HG03097 (cell line): ENCODE results near the gene PABPN1L.
"Not testable (repeated sequence)": the region's sequence is repeated elsewhere in the genome, so short reads cannot be mapped to it uniquely, and the experiment has no call there.

Experiments
- ATAC-seq: cut with Tn5 transposase; IDR thresholded peaks from one replicate; pipeline ENCODE4 v1.9.1; 2021; ENCODE audit not compliant: unreplicated experiment, low FRiP score

PABPN1L gene

DNA sequence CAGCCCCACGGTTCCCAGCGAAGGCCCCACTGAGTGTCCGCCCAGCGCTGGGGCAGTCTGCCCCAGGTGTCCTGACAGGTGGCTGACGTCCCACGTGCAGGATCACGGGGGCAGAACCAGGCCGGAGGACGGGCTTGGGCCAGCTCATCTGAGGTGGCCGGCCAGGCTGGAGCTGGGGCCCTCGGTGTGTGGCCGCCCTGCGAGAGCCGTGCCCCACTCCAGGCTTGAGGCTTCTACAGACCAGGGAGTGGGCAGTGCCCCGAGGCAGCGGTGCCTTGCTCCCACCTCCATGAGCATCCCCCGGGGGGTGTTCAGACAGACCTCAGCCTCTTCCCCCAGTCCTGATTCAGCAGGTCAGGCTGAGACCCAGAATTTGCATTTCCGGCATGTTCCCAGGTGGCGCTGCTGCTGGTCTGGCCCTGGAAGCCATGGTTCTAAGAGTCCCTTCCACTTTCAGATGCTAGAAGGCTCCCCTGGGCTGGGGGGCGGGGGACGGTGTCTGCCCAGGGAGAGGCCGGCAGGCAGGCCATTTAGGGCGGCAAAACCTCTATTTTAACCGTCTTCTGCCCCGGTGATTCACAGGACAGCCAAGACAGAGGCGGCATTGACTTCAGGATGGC is 35.4 kb upstream of the PABPN1L start:
- no peak for ATAC-seq

DNA sequence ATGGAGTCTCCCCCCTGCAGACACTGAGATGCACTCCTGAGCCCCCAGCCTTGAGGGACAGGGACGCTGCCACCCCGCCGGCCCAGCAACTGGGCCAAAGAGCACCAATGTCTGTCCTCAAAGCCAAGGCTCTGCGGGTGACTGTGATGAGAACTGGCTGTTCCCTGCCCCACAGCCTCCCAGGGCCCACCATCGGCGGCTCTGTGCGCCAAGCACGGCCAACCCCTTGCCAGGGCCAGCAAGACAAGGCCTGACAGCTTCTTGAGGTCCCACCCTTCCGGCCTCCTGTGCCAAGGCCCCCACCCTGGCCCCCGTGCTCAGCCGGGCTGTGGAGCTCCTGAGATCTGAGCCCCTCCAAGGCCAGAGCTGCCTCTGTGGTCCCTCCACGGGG is 34.2 kb upstream of the PABPN1L start:
- ATAC-seq: no peak

DNA sequence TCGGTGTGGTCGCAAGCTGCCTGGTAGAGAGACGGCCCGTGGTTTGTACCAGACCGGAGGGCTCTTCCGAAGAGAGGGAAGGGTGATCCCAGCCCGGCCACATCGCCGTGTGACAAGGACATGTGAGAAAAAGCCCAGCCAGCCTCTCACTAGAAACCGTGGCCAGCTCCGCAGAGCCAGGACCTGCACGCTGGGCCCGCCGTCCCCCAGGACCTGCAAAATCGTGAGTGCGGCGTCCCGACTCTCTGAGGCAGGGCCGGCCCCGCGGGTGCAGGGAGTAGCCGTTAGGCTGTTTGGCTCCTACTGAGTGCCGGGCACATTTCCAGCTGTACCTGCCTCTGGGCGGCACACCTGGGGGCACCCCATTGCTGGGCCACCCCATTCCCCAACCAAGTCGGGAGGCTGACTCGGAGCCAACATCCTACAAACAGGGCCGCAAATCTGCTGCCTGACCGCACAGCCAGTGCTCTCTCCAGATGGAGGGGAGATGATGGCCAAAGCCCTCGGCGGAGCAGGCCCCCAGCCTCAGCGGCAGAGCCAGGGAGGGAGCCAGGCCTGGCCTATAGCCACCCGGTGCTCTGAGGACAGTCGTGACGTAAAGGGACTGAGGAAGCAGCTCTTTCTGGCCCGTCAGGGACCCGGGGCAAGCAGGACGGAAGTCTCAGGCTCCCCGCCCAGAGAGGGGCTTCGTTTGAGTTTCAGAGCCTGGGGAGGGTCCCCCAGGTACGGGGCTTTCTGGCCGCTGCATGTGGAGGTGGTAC is 33.6 kb upstream of the PABPN1L start:
- no peak for ATAC-seq

DNA sequence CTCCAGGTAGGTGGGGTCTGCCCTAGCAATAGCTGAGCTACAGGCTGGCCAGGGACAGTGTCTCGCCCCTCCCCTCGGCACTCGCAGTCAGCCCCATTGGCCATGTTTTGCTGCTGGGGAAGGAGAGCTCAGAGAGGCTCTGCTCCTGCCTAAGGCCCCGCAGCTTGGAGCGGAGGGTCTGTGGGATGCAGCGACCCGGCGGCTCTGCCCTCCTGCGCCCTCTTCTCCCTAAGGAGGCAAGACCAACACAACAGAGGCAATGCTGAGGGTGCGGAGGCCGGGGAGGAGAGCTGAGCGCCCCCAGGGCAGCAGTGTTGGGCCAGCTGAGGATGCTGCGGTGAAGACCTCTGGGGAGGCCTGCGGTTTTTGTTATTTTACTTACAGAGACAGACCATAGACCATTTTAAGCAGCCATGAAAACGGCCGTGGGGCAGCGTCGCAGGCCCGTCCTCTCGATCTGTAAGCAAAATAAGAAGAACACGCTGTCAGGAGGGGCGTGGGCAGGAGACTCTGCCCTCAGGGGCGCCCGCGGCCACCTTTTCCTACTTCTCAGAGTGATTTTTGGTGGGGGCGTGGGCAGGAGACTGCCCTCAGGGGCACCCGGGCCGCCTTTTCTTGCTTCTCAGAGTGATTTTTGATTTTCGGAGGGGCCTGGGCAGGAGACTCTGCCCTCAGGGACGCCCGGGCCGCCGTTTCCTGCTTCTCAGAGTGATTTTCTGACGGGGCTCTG is 31.4 kb upstream of the PABPN1L start:
- ATAC-seq: no peak

DNA sequence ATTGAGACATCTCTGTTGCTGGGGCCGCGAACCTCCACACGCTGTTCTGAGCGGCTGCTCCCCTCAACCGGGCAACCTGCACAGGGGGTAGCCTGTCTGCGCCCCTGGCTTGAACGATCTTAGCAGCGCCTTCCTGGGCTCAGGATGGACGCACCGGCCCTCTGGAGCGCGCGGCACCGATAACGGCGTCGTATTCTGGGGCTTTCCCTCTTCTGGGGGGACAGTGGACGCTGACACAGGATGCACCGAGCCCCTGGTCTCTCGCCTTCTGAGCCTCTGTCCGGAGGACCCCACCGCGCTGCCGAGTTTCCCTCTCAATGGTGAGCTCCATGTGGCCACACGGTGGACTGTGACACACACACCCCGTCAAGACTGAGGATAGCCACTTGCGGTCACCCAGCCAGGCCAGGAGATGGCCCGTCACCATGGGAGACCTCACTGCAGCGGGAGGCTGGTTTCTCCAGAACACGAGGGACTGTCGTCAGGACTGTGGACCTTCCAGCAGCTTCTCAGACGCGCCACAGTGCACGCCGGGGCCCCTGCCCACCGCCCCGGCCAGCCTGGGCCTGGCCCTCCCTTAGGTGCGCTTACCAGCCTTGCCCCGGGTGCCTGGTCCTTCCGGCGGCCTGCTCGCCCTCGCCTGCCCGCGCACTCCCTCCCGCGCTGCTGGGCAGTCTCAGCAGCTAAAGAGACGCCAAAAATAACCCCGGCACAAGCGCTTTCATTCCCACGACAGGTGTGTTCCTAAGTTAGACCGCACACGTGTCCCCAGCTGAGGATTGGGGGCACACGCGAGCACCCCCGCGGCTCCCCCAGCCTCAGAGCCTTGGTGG is 30.0 kb upstream of the PABPN1L start:
- no peak for ATAC-seq

DNA sequence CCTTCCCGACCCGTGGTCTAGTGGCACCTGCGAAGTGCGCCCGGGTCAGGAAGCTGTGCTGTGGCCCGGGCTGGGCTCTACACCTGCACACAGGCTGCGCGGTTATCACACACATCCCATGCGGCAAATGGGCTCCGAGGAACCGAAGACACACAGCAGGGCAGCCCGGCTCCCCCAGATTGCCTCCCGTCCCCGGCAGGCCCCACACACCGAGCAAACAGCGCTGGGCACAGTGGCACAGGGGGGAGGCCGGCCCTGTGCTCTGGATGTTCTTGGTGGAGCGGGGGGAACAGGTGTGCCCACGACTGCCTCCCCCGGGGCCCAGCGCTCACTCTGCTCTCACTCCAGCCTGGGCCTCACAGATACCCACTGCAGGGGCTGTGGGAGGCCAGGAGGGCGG is 28.9 kb upstream of the PABPN1L start:
- ATAC-seq: no peak

DNA sequence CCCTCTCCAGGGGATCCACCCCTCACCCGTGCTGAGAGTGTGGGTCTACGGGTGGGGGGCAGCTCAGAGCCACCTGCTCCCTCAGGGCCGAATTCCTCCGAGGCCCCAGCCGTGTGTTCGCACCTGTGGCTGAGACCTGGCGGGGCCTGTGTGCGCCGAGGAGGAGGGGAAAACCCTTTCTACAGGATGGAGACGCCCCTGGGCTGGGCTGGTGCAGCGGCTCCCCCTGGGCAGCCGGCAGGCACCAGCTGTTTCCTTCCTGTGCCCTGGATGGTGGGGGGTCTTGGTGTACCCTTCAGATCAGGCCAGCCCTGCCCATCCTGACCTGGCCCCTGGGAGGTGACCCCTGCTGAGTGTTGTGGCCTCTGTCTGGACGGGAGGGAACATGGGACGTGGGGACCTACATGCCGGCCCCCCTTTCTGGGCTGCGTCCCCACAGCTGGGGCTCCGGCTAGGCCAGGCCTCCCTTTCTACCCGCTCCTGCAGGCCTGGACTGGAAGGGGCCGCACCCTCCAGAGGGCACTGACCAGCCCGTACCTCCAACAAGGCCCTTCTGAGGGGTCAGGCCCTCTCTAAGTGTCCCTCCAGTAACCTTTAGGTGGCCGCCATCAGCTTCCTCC is 28.3 kb upstream of the PABPN1L start:
- ATAC-seq: no peak

DNA sequence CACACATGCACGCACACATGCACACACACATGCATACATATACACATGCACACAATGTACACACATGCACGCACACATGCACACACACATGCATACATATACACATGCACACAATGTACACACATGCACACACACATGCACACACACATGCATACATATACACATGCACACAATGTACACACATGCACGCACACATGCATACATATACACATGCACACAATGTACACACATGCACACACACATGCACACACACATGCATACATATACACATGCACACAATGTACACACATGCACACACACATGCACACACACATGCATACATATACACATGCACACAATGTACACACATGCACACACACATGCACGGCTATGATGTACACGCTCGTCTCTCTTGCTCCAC is 27.8 kb upstream of the PABPN1L start:
- not testable (repeated sequence) for ATAC-seq

DNA sequence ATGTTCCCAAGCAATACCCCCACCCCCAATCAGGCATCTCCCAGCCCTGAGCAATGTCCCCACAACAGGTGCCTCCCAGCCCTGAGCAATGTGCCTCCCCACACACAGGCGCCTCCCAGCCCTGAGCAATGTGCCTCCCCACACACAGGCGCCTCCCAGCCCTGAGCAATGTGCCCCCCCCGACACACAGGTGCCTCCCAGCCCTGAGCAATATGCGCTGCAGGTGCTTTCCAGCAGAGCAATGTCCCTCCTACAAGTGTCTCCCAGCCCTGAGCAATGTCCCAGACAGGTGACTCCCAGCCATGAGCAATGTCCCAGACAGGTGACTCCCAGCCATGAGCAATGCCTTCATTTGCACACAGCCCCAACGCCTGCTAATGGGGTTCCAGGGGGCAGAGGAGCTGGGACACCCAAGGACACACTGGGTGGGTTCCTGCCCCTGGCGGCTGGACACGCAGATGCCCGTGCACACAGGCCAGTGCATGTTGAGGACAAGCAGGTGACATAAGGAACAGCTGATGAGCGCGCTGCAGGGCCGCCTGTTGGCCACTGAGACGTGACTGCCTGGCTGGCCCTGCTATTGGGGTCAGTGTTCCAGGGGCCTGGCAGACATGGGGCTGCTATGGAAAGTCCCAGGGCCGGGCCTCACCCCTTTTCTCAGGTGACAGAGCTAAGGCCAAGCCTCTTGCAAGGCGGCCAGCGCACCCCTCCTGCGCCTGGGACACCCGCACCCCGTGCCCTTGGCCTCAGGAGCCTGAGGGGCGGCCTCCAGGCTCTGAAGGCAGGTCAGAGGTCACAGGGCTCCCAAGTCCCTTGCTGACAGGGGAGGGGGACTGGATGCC is 26.9 kb upstream of the PABPN1L start:
- no peak for ATAC-seq

DNA sequence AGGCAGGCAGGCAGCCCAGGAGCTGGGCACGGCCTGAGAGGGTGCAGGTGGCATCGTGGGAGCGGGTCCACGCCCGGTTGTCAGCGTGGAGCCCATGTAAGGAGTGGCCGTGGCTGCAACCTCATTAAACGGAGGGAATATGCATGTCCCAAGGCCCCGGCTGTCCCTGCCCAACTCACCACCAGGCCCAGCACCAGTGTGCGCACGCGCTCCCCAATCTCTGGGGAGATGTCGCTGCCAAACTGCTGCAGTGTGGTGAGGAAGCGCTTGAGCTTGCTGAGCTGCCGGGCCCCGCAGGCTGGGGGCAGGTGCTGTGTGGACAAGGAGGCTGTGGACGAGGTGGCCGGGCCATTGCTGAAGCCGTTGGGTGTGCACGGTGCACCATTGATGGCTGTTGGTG is 25.6 kb upstream of the PABPN1L start:
- no peak for ATAC-seq

DNA sequence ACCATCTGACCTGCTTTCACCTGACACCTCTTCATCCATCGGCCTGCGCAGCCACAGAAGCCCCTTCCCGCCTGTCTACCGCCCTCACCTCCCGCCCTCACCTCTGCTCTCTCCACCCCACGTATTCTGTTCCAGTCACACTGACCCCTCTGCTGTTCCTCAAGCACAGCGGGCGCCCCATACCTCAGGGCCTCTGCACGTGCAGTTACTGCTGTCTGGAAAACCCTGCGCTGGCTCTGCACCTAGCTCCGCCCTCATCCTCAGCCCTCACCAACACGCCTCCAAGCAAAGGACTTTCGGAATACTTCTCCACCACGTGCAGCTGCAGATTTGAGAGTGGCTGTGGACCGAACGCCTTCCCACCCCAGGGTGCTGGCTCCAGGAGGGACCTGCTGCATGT is 24.6 kb upstream of the PABPN1L start:
- ATAC-seq: no peak

DNA sequence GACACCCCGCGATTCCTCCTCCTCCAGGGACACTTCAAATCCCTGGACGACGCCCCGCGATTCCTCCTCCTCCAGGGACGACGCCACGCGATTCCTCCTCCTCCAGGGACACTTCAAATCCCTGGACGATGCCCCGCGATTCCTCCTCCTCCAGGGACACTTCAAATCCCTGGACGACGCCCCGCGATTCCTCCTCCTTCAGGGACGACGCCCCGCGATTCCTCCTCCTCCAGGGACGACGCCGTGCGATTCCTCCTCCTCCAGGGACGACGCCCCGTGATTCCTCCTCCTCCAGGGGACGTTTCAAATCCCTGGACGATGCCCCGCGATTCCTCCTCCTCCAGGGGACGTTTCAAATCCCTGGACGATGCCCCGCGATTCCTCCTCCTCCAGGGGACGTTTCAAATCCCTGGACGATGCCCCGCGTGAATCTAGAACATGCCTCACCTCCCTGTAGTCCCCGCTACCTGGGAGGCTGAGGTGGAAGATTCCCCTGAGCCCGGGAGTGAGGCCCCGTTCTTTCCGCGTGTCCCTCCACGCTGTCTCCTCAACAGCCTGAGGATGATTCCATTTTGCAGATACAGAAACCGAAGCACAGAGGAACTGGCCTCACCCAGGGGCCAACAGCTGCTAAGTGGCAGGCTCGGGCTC is 23.4 kb upstream of the PABPN1L start:
- ATAC-seq: not testable (repeated sequence)

DNA sequence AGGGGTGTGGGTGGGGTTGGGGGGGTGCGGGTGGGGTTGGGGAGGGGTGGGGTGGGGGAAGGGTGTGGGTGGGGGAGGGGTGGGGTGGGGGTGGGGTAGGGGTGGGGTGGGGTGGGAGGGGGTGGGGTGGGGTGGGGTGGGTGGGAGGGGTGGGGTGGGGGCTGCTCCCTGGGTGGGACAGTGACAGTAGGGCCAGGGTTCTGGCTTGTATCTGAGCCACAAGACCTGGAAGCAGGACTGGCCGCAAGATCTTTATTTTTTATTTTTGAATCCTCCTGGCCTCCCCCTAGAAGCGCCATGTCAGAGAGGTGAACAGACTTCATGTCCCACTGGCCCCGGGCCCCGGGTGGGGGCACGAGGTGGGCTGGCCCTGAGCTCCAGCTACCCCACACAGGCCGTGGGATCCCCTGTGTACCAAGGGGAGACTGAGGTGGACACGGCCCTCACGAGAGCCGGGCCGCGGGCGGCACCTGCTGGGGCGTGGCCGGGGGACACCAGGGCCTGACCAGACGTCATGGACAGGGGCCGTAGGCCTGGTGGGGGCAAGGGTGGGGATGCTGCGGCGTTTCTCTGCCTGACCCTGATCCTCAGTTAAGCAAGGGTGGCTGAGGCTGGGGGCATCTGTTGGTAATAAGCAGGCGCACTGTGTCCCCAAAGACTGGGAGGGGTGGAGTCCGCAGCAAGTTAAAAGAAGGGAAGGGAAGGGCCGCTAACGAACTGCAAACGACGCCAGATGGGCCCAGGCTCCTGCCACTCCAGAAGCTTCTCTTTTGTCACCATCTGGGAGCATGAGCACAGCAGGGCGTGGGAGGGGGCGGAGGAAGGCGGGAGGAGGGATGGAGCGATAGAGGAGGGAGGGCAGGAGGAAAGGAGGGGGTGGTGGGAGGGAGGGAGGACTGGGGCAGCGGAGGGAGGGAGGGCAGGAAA is 22.3 kb upstream of the PABPN1L start:
- ATAC-seq: no peak

DNA sequence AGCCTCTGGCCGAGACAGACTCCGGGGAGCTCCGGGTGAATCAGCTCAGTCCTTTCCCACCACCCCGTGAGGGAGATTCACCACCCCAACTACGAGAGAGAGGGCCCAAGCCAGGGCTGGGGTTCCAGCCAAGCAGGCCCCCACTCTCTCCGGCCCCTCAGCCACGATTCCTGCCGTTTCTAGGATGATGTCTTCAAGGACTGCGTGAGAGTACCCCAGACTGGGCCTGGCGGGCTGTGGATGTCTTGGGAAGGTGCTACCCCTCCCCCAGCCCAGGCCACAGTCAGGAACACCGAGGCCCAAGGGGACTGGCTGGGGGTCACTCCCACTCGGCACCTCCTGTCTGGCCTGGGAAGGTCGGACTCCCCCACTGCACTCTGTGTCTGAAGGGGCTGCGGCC is 21.6 kb upstream of the PABPN1L start:
- no peak for ATAC-seq

DNA sequence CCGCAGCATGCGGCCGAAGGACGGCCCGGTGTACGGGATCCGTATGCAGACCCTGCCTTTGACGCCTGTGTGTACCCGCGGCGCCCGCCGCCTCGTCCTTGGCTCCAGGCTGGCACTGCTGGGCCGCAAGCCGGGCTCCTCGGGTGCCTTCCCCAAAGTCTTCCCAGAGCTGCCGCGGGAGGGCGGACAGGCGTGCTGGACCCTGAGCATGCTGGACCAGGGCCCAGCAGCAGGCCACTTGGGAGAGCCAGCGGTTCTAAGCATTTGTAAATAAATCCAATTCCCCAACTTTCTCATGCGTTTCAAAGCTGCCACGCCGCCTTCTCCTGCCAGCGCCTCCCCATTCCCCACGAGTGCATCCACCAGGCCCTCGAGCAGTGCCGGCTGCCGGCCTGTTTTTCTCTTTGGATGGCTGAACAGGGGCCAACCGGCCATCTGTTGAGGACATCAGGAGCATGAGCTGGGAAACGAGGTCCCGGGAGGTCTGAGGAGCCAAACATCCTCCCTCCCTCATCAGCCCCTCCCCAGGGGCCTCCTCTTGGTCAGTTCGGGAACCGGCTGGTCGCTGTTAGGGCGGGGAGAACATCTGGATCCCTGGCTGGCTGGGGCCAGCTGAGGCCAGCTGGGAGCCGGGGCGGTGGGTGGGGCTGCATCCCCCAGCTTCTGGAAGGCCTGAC is 20.5 kb upstream of the PABPN1L start:
- ATAC-seq: no peak

DNA sequence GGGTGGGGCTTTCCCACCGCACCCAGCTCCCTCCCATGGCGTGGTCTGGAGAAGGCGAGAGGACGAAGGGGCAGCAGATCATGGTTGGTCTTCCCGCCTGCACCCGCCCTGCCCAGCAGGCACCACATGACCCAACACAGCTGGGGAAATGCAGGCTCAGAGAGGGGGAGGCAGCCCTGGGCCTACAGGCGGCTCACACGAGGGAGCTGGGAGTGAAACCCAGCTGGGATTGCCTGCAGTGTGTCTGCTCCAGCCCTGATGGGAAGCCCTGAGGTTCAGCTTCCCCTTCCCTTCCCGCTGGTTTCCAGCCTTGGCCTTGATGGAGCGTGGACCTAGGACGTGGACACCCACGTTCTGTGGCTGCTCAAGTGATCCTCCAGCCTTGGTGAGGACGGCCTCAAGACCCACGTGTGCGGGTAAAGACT is 20.0 kb upstream of the PABPN1L start:
- ATAC-seq: no peak

DNA sequence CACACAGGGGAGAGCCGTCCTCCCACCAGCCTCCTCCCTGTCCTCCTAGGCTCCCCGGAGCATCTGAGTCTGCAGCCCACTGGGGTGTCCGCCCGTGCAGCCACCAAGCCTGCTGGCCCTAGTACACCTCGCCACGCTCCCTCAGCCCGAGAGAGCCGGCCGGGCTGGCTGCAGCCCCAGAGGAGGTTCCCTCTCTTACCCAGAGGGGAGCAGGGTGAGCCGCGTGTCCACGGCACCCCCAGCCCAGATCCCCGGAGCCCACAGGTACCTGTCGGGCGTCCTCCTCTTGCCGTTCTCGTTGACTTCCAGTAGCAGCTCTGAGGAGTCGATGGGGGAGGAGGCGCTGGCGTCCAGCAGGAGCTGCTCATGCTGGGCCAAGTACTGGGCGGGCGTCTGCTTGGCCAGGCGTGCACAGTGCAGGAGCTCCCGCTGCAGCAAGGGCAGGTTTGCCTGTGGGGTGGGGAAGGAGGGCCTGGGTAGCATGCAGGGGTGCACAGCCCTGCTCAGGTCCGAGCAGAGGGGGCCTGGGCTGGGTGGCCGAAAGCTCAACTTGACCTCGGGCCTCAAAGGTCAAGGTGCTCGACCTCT is 19.3 kb upstream of the PABPN1L start:
- no peak for ATAC-seq
